ENCODE results near the gene GRAP.

DNA sequence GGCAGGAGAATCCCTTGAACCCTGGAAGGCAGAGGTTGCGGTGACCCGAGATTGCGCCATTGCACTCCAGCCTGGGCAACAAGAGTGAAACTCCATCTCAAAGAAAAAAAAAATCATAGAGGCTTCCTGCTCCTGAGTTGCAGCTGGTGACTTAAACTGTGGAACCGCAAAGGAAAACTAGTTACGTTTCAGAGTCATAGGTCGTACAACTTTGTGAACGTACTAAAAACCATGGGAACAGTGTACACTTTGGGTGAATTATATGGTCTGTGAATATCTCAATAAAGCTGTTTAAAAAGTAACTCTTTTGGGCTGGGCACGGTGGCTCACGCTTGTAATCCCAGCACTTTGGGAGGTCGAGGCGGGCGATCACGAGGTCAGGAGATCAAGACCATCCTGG lies 71.2 kb downstream of the GRAP start:
- TF ChIP-seq, protein P1, sequence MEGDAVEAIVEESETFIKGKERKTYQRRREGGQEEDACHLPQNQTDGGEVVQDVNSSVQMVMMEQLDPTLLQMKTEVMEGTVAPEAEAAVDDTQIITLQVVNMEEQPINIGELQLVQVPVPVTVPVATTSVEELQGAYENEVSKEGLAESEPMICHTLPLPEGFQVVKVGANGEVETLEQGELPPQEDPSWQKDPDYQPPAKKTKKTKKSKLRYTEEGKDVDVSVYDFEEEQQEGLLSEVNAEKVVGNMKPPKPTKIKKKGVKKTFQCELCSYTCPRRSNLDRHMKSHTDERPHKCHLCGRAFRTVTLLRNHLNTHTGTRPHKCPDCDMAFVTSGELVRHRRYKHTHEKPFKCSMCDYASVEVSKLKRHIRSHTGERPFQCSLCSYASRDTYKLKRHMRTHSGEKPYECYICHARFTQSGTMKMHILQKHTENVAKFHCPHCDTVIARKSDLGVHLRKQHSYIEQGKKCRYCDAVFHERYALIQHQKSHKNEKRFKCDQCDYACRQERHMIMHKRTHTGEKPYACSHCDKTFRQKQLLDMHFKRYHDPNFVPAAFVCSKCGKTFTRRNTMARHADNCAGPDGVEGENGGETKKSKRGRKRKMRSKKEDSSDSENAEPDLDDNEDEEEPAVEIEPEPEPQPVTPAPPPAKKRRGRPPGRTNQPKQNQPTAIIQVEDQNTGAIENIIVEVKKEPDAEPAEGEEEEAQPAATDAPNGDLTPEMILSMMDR (IDR thresholded peaks at IDR 0.05) = no peak
- no peak for TF ChIP-seq POLR2AphosphoS5 (IDR thresholded peaks at IDR 0.05; ENCODE audit: low read depth, low read length)
- TF ChIP-seq, protein P2, sequence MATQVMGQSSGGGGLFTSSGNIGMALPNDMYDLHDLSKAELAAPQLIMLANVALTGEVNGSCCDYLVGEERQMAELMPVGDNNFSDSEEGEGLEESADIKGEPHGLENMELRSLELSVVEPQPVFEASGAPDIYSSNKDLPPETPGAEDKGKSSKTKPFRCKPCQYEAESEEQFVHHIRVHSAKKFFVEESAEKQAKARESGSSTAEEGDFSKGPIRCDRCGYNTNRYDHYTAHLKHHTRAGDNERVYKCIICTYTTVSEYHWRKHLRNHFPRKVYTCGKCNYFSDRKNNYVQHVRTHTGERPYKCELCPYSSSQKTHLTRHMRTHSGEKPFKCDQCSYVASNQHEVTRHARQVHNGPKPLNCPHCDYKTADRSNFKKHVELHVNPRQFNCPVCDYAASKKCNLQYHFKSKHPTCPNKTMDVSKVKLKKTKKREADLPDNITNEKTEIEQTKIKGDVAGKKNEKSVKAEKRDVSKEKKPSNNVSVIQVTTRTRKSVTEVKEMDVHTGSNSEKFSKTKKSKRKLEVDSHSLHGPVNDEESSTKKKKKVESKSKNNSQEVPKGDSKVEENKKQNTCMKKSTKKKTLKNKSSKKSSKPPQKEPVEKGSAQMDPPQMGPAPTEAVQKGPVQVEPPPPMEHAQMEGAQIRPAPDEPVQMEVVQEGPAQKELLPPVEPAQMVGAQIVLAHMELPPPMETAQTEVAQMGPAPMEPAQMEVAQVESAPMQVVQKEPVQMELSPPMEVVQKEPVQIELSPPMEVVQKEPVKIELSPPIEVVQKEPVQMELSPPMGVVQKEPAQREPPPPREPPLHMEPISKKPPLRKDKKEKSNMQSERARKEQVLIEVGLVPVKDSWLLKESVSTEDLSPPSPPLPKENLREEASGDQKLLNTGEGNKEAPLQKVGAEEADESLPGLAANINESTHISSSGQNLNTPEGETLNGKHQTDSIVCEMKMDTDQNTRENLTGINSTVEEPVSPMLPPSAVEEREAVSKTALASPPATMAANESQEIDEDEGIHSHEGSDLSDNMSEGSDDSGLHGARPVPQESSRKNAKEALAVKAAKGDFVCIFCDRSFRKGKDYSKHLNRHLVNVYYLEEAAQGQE (IDR thresholded peaks at IDR 0.05; ENCODE audit: insufficient read depth in 1 of 2, low read depth in 2 of 2, low read length in 1 of 2) = no peak
- TF ChIP-seq TCF7L2 (IDR thresholded peaks at IDR 0.05; ENCODE audit: low read depth, low read length) = no peak
- no peak for TF ChIP-seq SIN3A (IDR thresholded peaks at IDR 0.05; ENCODE audit: borderline replicate concordance, insufficient read depth, low read depth, low read length)

All from Panc1 (cell line).